LNCaP clone FGC (cell line): ENCODE results near the gene PSD.

Experiments
- DNase-seq: peaks from one replicate; pipeline ENCODE4 v3.0.0-alpha.2; 2011; ENCODE audit warnings: low read depth
- H3K4me3 ChIP-seq: 2 replicates; pipeline ENCODE4 v1.5.1; 2011; ENCODE audit warnings: mild to moderate bottlenecking, low read depth, low read length, control low read depth
- TF ChIP-seq, protein P1 (sequence below): IDR thresholded peaks from 2 replicates; pipeline ENCODE4 v1.5.1; 2012; ENCODE audit warnings: mild to moderate bottlenecking; ENCODE audit not compliant: control insufficient read depth, insufficient read depth; ENCODE audit errors: extremely low read depth

PSD gene

DNA sequence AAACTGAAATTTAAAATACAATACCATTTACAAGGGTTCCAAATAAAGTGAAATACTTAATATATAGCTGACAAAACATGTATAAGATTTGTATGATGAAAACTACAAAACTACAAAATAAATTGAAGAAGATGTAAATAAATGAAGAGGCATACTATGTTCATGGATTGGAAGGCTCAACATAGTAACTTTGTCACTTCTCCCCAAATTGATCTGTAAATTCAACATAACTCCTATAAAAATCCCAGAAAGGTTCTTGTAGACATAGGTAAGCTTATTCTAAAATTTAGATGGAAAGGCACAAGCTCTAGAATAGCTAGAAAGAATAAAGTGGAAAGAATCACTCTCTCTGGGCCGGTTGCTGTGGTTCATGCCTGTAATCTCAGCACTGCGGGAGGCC lies 47.3 kb downstream of the PSD start:
- TF ChIP-seq, protein P1, sequence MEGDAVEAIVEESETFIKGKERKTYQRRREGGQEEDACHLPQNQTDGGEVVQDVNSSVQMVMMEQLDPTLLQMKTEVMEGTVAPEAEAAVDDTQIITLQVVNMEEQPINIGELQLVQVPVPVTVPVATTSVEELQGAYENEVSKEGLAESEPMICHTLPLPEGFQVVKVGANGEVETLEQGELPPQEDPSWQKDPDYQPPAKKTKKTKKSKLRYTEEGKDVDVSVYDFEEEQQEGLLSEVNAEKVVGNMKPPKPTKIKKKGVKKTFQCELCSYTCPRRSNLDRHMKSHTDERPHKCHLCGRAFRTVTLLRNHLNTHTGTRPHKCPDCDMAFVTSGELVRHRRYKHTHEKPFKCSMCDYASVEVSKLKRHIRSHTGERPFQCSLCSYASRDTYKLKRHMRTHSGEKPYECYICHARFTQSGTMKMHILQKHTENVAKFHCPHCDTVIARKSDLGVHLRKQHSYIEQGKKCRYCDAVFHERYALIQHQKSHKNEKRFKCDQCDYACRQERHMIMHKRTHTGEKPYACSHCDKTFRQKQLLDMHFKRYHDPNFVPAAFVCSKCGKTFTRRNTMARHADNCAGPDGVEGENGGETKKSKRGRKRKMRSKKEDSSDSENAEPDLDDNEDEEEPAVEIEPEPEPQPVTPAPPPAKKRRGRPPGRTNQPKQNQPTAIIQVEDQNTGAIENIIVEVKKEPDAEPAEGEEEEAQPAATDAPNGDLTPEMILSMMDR = no peak
- no peak for DNase-seq

DNA sequence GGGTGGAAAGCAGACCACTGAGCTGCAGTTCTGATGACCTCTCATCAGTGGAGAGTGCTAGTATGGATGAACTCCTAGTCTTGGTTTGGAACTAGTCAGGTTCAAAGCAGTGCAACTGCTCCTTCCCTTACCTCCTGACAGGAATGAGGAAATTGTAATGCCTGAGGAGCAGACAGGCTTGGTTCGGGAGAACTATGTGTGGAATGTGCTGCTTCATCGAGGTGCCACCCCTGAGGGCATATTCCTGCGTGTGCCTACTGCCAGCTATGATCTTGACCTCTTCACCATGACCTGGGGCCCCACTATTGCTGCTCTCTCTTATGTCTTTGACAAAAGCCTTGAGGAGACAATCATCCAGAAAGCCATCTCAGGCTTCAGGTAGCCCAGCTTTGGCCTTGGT lies 50.5 kb downstream of the PSD start:
- DNase-seq = no peak
- TF ChIP-seq, protein P1 = no peak

More for the DNA sequence above, 47.3 kb downstream of the PSD start:
- H3K4me3 ChIP-seq = no peak overlapping the region

DNA sequence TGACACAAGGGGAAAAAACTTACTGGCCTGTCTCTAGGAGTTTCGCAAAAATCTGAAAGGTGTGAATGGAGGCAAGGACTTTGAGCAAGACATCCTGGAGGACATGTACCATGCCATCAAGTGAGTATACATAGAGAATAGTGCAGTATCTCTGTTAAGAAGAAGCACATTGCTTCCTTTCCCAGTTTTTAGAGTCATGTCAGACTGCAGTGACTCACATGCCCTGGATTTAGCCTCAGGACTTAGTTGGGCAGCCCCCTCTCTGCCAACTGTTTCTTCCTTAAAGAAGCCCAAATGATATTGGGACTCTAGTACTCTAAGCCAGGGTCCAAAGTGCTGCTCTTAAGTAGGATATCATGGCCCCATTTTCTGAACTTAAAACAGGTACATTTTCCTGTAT lies 51.1 kb downstream of the PSD start:
- DNase-seq = no peak
- TF ChIP-seq, protein P1 = no peak
- H3K4me3 ChIP-seq = no peak overlapping the region

More for the DNA sequence above, 50.5 kb downstream of the PSD start:
- H3K4me3 ChIP-seq = no peak overlapping the region

DNA sequence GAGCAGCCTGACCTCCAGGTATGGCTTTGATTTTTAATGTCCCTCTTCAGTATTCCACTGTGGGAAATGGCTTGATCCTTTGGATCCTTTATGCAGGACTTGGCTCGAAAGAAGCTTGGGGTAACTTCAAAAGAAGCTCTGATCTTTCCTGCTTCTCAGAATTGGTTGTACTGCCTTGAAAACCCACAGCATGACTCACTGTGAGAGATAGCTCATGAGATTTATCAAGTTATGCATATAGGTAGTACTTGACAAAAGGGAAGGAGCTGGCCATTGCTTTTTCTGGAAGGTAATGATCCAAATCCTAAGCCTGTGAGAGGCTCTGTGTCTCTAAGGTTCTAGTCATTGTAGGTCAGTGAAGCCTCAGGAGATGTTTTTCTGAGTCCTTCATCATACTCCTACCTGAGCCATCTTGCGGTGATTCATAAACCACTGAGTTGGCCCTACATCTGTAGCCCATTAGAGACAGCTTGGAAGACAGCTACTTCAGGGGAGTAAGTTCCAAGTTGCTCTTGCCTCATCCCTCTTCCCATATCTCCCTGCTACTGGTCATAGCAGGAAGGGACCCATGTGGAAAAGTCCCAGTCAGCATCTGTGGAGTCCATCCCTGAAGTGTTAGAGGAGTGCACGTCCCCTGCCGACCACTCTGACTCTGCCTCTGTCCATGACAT lies 59.7 kb downstream of the PSD start:
- H3K4me3 ChIP-seq = no peak overlapping the region
- TF ChIP-seq, protein P1 = no peak
- DNase-seq = no peak

DNA sequence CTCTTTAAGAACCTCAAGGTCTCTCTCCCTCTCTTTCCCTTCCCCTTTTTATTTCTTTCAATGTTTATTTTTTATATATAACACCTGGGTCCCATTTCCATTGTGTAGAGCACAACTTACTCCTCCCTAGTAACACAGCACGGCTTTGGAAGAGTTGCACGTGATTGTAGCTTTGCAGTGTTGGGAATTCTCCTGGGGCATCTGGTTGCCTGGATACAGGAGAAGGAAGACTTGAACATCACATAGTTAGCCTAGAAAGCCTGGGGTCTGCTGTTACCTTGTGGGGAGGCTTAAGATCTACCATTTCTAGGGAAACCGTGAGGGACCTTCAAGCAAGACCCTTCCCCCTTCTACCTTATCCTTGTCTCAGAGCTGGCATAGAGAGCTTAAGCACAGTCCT lies 64.1 kb downstream of the PSD start:
- TF ChIP-seq, protein P1 = no peak
- no peak for DNase-seq
- H3K4me3 ChIP-seq = no peak overlapping the region
